Adrenal gland (tissue), 12 donors: ENCODE data around the gene PLEKHO2. TPM values are rescaled to one million over a fixed set of nuclear protein-coding genes. Genes with fewer than 3 reads are reported as not detected.

Experiments
- DNase-seq, 7 donors: peaks; one replicate each; pipeline ENCODE4 v3.0.0-alpha.2; 2019 to 2020
- H3K27ac ChIP-seq, 5 donors: fragments of 200-600 bp; sonication (generic) in 4 of 5; 1 replicate in 3 of 5; 2 replicates in 2 of 5; pipeline versions ENCODE4 v1.5.1 to v1.8.0; 2016 to 2020; ENCODE audit warnings: mild to moderate bottlenecking in 1 of 5
- H3K27me3 ChIP-seq: fragments of 200-600 bp; 2 replicates; pipeline ENCODE4 v1.8.0; 2021
- H3K36me3 ChIP-seq, 2 donors: fragments of 200-600 bp; replicated peaks in 1 of 2; 1 replicate in 1 of 2; 2 replicates in 1 of 2; pipeline versions ENCODE4 v1.5.1 to v1.8.0; 2018 to 2022
- H3K4me1 ChIP-seq, 2 donors: fragments of 200-600 bp; replicated peaks in 1 of 2; 1 replicate in 1 of 2; 2 replicates in 1 of 2; pipeline versions ENCODE4 v1.5.1 to v1.8.0; 2018 to 2021
- H3K4me3 ChIP-seq, 4 donors: fragments of 200-600 bp; sonication (generic) in 3 of 4; one replicate each; pipeline ENCODE4 v1.5.1; 2016 to 2018
- H3K9me3 ChIP-seq, 3 donors: fragments of 200-600 bp; sonication (generic) in 1 of 3; replicated peaks in 1 of 3; 1 replicate in 2 of 3; 2 replicates in 1 of 3; pipeline versions ENCODE4 v1.5.1 to v1.8.0; 2016 to 2021
- POLR2A ChIP-seq, 2 donors: fragments of 450-650 bp; IDR thresholded peaks; one replicate each; pipeline ENCODE4 v1.6.1; 2017; ENCODE audit warnings: antibody characterized with exemption in 2 of 2, mild to moderate bottlenecking in 2 of 2, moderate library complexity in 1 of 2
- WGBS, 4 donors: extraction: QIAGEN DNeasy Blood & Tissue Kit in 2 of 4; methylation state at CpG; one replicate each; pipeline versions ENCODE4 v1.1.5 to v1.1.7; 2013 to 2017; 5-methylcytosine and 5-hydroxymethylcytosine counted together
- intact Hi-C, 2 donors: fragments of 100-400 bp; cut with DNase I; formaldehyde crosslinking; loops; one replicate each; pipeline versions ENCODE4 v1.14.1 to v1.15.0; 2022 to 2023
- polyA plus RNA-seq, 3 donors: library from polyadenylated mRNA; stranded (reverse); fragments of 200-250 nt in 2 of 3; fragments of 350-450 nt in 1 of 3; fragmentation: Illumina TruSeq in 1 of 3; extraction: RNeasy Lipid Tissue Mini Kit (QIAGEN cat#74804) in 1 of 3; gene quantifications; one replicate each; pipeline ENCODE4 v1.2.3, GENCODE V29; 2013 to 2014
- total RNA-seq, 9 donors: library from RNA; depleted of rRNA in 4 of 9; stranded (reverse); fragments of >200 nt in 4 of 9; fragments of 120-200 nt in 1 of 9; fragmentation: NEBNext Ultra II Directional in 1 of 9; extraction: Animal tissue kit (Norgen Biotek cat#: 25700) in 1 of 9; gene quantifications; one replicate each; pipeline versions ENCODE4 v1.1.0 to v1.2.4, GENCODE V29; 2013 to 2023
- TF ChIP-seq, protein P1 (sequence below), 6 experiments: fragments of 450-650 bp in 4 of 6; fragments of 200-600 bp in 2 of 6; sonication (generic) in 1 of 6; IDR thresholded peaks; 1 replicate in 5 of 6; 2 replicates in 1 of 6; pipeline versions ENCODE4 v1.5.1 to v1.8.0; 2016 to 2021; ENCODE audit warnings: antibody characterized with exemption in 6 of 6, mild to moderate bottlenecking in 2 of 6, moderate library complexity in 1 of 6
- donor health status: healthy with polysubstance abuse.
- donor health status: Bipolar disorder and iron deficiency.
- donor health status: DM: yes; HTN: yes; CAD: no.
- donor health status: DM: no; HTN: no; CAD: no.
- donor health status: DM: no; HTN: no; CAD: no.
- donor health status: DM: yes; HTN: yes; CAD: no.

The PLEKHO2 gene
- total and polyA plus RNA-seq, 12 donors, result 11.7 to 62.9 (median 48.5) TPM

DNA sequence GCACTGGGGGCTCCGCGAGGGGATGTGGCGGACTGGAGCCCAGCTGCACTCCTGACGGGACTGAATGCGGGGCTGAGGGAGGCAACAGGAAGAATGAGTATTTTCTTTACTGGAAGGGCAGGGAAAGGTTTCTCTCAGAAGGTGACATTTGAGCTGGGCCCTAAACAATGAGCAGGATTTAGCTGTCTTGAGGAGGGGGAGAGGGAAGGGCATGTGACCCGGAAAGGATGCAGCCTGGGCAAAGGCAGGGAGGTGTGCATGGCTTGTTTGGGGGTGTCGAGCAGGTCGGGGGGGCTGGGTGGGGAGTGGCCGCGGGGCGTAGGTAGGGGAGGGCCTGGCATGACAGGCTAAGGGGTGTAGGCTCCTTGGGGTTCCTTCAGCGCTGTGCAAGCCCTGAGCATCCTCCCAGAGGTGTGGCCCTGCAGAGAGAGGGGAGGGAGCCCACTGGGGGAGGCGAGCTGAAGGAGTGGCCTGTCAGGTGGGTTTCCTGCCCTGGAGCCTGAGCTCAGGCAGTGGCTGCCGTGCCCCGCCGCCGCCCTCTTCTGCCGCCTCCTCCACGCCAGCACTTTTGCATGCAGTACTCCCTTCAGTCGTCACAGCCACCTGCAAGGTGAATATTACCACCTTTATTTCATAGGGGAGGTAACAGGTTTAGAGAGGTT lies 52.8 kb downstream of the PLEKHO2 start:
- intact Hi-C loops, result loop anchor here in 1 of 2 donors (5.0 kb wide), 1 partner anchor 47 kb away; no protein-coding TSS in a partner anchor
- Histone ChIP-seq H3K4me3 (peak overlapping the region in 1 of 4 donors; percentile 30), H3K27me3 (no peaks in the 10 kb centered on the region), H3K27ac (peak overlapping the region; percentile 62 to 92 (median 90)), H3K4me1 (peaks cover 46 to 67% of the 10 kb centered on the region in 2 donors), H3K9me3 (no peaks in the 10 kb centered on the region), H3K36me3 (no peaks in the 10 kb centered on the region)
- DNase-seq, result peak in 1 of 7 donors; percentile 27
- WGBS, 4 donors, result 46 to 61% (median 51%) methylated on average over 7 to 20 of the region's 20 CpGs
- TF ChIP-seq, protein P1, sequence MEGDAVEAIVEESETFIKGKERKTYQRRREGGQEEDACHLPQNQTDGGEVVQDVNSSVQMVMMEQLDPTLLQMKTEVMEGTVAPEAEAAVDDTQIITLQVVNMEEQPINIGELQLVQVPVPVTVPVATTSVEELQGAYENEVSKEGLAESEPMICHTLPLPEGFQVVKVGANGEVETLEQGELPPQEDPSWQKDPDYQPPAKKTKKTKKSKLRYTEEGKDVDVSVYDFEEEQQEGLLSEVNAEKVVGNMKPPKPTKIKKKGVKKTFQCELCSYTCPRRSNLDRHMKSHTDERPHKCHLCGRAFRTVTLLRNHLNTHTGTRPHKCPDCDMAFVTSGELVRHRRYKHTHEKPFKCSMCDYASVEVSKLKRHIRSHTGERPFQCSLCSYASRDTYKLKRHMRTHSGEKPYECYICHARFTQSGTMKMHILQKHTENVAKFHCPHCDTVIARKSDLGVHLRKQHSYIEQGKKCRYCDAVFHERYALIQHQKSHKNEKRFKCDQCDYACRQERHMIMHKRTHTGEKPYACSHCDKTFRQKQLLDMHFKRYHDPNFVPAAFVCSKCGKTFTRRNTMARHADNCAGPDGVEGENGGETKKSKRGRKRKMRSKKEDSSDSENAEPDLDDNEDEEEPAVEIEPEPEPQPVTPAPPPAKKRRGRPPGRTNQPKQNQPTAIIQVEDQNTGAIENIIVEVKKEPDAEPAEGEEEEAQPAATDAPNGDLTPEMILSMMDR (IDR thresholded peaks at IDR 0.05), result no peak
- TF ChIP-seq POLR2A (IDR thresholded peaks at IDR 0.05), result no peak

DNA sequence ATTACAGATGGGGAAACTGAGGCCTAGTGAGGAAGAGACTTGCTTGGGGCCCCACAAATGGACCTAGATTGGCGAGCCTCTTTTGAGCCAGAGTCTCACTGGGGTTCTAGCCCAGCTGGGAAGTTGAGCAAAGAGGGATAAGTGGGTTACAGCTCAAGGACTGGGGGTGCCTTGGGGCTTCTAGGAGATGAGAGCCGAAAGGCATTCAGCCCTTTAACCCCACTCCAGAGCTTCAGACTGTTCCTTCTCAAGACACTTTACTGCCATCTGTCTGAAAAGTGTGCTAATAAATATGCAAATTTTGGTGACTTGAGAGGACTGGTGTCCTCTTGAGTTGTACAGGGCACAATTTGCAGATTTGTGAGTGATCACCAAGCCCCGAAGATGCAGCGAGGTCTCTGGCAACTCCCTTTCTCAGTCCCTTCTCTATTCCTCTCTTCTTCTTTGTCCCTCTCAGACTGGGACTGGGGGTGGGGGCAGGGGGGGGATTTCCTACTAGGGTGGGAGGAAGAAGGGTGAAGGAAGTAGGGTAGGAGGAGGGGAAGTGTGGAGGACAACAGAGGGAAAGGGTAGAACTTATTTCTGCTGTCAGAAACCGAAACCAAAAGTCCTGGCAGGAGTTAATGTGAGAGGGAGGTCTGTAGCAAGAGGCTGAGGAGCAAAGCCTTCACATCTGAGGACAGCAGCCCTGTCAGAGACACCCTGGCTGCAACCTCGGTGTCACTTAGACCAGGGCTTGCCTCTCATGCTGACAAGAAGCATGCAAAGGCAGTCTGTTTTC lies 53.8 kb downstream of the PLEKHO2 start:
- intact Hi-C loops, result loop anchor here in 1 of 2 donors (5.0 kb wide), 1 partner anchor 48 kb away; no protein-coding TSS in a partner anchor
- Histone ChIP-seq H3K27me3 (no peaks in the 10 kb centered on the region), H3K27ac (peak overlapping the region; percentile 62 to 92 (median 90)), H3K9me3 (no peaks in the 10 kb centered on the region), H3K4me1 (peaks cover 46 to 67% of the 10 kb centered on the region in 2 donors), H3K4me3 (peak overlapping the region in 1 of 4 donors; percentile 41), H3K36me3 (no peaks in the 10 kb centered on the region)
- TF ChIP-seq, protein P1 (IDR thresholded peaks at IDR 0.05), result peak in 2 of 6 experiments; percentile 9 to 11
- peak in 1 of 2 donors; percentile 20 for TF ChIP-seq POLR2A (IDR thresholded peaks at IDR 0.05)
- DNase-seq, result peak in 5 of 7 donors; percentile 53 to 77 (median 62)
- WGBS, 4 donors, result 24 to 36% (median 29%) methylated on average over 6 of the region's 6 CpGs

DNA sequence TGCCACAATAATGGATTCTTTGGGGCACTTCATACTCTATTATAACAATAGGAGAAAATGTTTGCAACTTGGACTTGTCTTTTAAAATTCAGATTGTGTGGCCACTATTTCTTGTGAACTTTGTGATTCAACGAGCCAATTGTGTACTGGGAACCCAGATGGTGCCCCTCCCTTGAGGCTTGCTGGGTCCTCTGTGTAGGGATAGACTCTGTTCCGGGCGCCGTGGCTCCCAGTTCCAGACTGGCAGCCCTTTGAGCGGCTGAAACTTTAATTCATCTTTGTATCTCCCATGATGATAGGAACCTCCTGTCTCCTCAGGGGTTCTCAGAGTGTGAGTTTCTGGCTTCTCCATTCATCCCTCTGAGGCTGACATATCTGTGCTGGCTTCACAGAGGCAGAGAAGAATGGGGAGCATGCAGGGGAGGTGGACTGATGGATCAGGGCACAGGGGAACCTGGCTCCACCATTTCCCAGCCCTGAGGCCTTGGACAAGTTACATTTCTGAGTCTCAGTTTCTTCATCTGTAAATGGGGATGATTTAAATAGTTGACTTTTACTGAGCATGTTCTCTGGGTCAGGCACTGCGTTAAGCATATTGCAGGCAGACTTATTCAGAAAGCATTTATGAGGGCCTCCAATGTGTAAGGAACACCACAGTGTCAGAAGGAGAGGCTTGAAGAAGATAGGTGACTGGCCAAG lies 54.8 kb downstream of the PLEKHO2 start:
- WGBS, 4 donors, result 77 to 84% (median 83%) methylated on average over 6 of the region's 6 CpGs
- no peaks in the 10 kb centered on the region for H3K27me3 ChIP-seq
- DNase-seq, result no peak
- no peaks in the 10 kb centered on the region for H3K36me3 ChIP-seq
- peaks cover 0 to 9% (median 0%) of the 10 kb centered on the region in 3 donors for H3K9me3 ChIP-seq
- no peak overlapping the region for H3K4me3 ChIP-seq
- no peak for TF ChIP-seq POLR2A (IDR thresholded peaks at IDR 0.05)
- TF ChIP-seq, protein P1 (IDR thresholded peaks at IDR 0.05), result no peak
- peak overlapping the region; percentile 62 to 92 (median 90) for H3K27ac ChIP-seq
- H3K4me1 ChIP-seq, result peaks cover 46 to 67% of the 10 kb centered on the region in 2 donors
- intact Hi-C loops, result loop anchor here in 1 of 2 donors (5.0 kb wide), 1 partner anchor 49 kb away; no protein-coding TSS in a partner anchor
